OCI-LY7 (cell line): ENCODE measurements around the gene TMEM81.

Experiments used
- EZH2phosphoT487 ChIP-seq: fragments of 200-600 bp; sonication (generic); IDR thresholded peaks from 2 replicates; pipeline ENCODE4 v1.6.1; 2018; ENCODE audit warnings: low read depth, borderline replicate concordance, mild to moderate bottlenecking, mixed run types, antibody characterized with exemption, low read length, moderate library complexity, mixed read lengths
- TF ChIP-seq, protein P1 (sequence below): fragments of 200-600 bp; sonication (generic); conservative IDR thresholded peaks from 2 replicates; pipeline ENCODE4 v1.5.1; 2014; ENCODE audit warnings: mild to moderate bottlenecking, antibody characterized with exemption, low read length, moderate library complexity, mixed read lengths

DNA sequence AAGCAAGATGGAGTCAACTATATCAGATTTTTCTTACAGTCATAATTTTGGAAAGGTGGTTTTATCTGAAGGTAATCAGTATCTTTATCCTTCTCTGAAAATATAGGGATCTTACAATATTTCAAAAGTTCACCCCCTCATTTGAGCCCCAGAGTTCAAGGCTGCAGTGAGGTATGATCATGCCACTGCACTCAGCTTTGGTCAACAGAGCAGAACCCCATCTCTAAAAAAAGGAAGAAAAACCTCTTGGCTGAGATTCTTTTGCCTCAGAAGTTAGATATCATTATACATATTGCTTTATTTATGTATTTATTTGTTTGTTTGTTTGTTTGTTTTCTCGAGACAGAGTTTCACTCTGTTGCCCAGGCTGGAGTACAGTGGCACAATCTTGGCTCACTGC lies 49.0 kb upstream of the TMEM81 start:
- TF ChIP-seq, protein P1, sequence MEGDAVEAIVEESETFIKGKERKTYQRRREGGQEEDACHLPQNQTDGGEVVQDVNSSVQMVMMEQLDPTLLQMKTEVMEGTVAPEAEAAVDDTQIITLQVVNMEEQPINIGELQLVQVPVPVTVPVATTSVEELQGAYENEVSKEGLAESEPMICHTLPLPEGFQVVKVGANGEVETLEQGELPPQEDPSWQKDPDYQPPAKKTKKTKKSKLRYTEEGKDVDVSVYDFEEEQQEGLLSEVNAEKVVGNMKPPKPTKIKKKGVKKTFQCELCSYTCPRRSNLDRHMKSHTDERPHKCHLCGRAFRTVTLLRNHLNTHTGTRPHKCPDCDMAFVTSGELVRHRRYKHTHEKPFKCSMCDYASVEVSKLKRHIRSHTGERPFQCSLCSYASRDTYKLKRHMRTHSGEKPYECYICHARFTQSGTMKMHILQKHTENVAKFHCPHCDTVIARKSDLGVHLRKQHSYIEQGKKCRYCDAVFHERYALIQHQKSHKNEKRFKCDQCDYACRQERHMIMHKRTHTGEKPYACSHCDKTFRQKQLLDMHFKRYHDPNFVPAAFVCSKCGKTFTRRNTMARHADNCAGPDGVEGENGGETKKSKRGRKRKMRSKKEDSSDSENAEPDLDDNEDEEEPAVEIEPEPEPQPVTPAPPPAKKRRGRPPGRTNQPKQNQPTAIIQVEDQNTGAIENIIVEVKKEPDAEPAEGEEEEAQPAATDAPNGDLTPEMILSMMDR: no peak
- TF ChIP-seq EZH2phosphoT487: no peak
